Measurements from ENCODE around the gene UNC13A.

Gene UNC13A

GRCh38 chr19:17726964-17727773, 39.0 kb upstream of the UNC13A start:
- DNase-seq (ENCODE audit: low read depth, low spot score), result no peak
- Histone ChIP-seq H3K27me3 (ENCODE audit: insufficient read depth, insufficient read length) (no peaks in the 10 kb centered on the region), H3K9ac (ENCODE audit: insufficient read length, low read depth) (no peak overlapping the region), H3K9me3 (ENCODE audit: insufficient read depth, low read length) (no peaks in the 10 kb centered on the region), H3K4me3 (ENCODE audit: insufficient read length, low read depth) (no peak overlapping the region), H3K36me3 (ENCODE audit: insufficient read depth, insufficient read length, low read length) (peaks cover 89% of the 10 kb centered on the region), H3K4me1 (ENCODE audit: insufficient read depth, insufficient read length) (peaks cover 4% of the 10 kb centered on the region)
- no peak for TF ChIP-seq ZNF274 (IDR thresholded peaks at IDR 0.05; ENCODE audit: low read depth, low read length)
- TF ChIP-seq YY1 (IDR thresholded peaks at IDR 0.05; ENCODE audit: insufficient read depth, insufficient read length), result no peak
- no peak for TF ChIP-seq SUZ12 (IDR thresholded peaks at IDR 0.05; ENCODE audit: extremely low read depth, insufficient read depth, insufficient read length)

GRCh38 chr19:17726136-17726741, 38.1 kb upstream of the UNC13A start:
- TF ChIP-seq ZNF274 (IDR thresholded peaks at IDR 0.05; ENCODE audit: low read depth, low read length) (no peak), YY1 (IDR thresholded peaks at IDR 0.05; ENCODE audit: insufficient read depth, insufficient read length) (no peak), SUZ12 (IDR thresholded peaks at IDR 0.05; ENCODE audit: extremely low read depth, insufficient read depth, insufficient read length) (no peak)
- peaks cover 92% of the 10 kb centered on the region for H3K36me3 ChIP-seq (ENCODE audit: insufficient read depth, insufficient read length, low read length)

GRCh38 chr19:17725422-17726078, 37.4 kb upstream of the UNC13A start:
- peak overlapping the region; percentile 10 for H3K9ac ChIP-seq (ENCODE audit: insufficient read length, low read depth)
- peaks cover 7% of the 10 kb centered on the region for H3K4me1 ChIP-seq (ENCODE audit: insufficient read depth, insufficient read length)
- TF ChIP-seq YY1 (IDR thresholded peaks at IDR 0.05; ENCODE audit: insufficient read depth, insufficient read length) (no peak), SUZ12 (IDR thresholded peaks at IDR 0.05; ENCODE audit: extremely low read depth, insufficient read depth, insufficient read length) (no peak), ZNF274 (IDR thresholded peaks at IDR 0.05; ENCODE audit: low read depth, low read length) (no peak)
- no peaks in the 10 kb centered on the region for H3K9me3 ChIP-seq (ENCODE audit: insufficient read depth, low read length)
- peaks cover 94% of the 10 kb centered on the region for H3K36me3 ChIP-seq (ENCODE audit: insufficient read depth, insufficient read length, low read length)
- DNase-seq (ENCODE audit: low read depth, low spot score), result no peak
- no peak overlapping the region for H3K4me3 ChIP-seq (ENCODE audit: insufficient read length, low read depth)
- H3K27me3 ChIP-seq (ENCODE audit: insufficient read depth, insufficient read length), result no peaks in the 10 kb centered on the region

More at GRCh38 chr19:17726136-17726741, 38.1 kb upstream of the UNC13A start:
- H3K9ac ChIP-seq (ENCODE audit: insufficient read length, low read depth), result peak overlapping the region; percentile 10
- DNase-seq (ENCODE audit: low read depth, low spot score), result no peak
- peaks cover 4% of the 10 kb centered on the region for H3K4me1 ChIP-seq (ENCODE audit: insufficient read depth, insufficient read length)
- H3K9me3 ChIP-seq (ENCODE audit: insufficient read depth, low read length), result no peaks in the 10 kb centered on the region
- H3K4me3 ChIP-seq (ENCODE audit: insufficient read length, low read depth), result no peak overlapping the region
- no peaks in the 10 kb centered on the region for H3K27me3 ChIP-seq (ENCODE audit: insufficient read depth, insufficient read length)

GRCh38 chr19:17724655-17725054, 36.5 kb upstream of the UNC13A start:
- peaks cover 85% of the 10 kb centered on the region for H3K36me3 ChIP-seq (ENCODE audit: insufficient read depth, insufficient read length, low read length)
- TF ChIP-seq ZNF274 (IDR thresholded peaks at IDR 0.05; ENCODE audit: low read depth, low read length), result no peak
- TF ChIP-seq SUZ12 (IDR thresholded peaks at IDR 0.05; ENCODE audit: extremely low read depth, insufficient read depth, insufficient read length), result no peak
- TF ChIP-seq YY1 (IDR thresholded peaks at IDR 0.05; ENCODE audit: insufficient read depth, insufficient read length), result no peak
- H3K4me1 ChIP-seq (ENCODE audit: insufficient read depth, insufficient read length), result peaks cover 12% of the 10 kb centered on the region

GRCh38 chr19:17722655-17723240, 34.6 kb upstream of the UNC13A start:
- H3K27me3 ChIP-seq (ENCODE audit: insufficient read depth, insufficient read length), result no peaks in the 10 kb centered on the region
- DNase-seq (ENCODE audit: low read depth, low spot score), result no peak
- H3K4me1 ChIP-seq (ENCODE audit: insufficient read depth, insufficient read length), result peaks cover 12% of the 10 kb centered on the region
- no peaks in the 10 kb centered on the region for H3K9me3 ChIP-seq (ENCODE audit: insufficient read depth, low read length)
- H3K36me3 ChIP-seq (ENCODE audit: insufficient read depth, insufficient read length, low read length), result peaks cover 67% of the 10 kb centered on the region
- H3K4me3 ChIP-seq (ENCODE audit: insufficient read length, low read depth), result no peak overlapping the region
- H3K9ac ChIP-seq (ENCODE audit: insufficient read length, low read depth), result no peak overlapping the region
- TF ChIP-seq YY1 (IDR thresholded peaks at IDR 0.05; ENCODE audit: insufficient read depth, insufficient read length), result no peak
- TF ChIP-seq ZNF274 (IDR thresholded peaks at IDR 0.05; ENCODE audit: low read depth, low read length), result no peak
- no peak for TF ChIP-seq SUZ12 (IDR thresholded peaks at IDR 0.05; ENCODE audit: extremely low read depth, insufficient read depth, insufficient read length)

More at GRCh38 chr19:17724655-17725054, 36.5 kb upstream of the UNC13A start:
- H3K27me3 ChIP-seq (ENCODE audit: insufficient read depth, insufficient read length), result no peaks in the 10 kb centered on the region
- no peak overlapping the region for H3K9ac ChIP-seq (ENCODE audit: insufficient read length, low read depth)
- no peak overlapping the region for H3K4me3 ChIP-seq (ENCODE audit: insufficient read length, low read depth)
- no peak for DNase-seq (ENCODE audit: low read depth, low spot score)
- H3K9me3 ChIP-seq (ENCODE audit: insufficient read depth, low read length), result no peaks in the 10 kb centered on the region

GRCh38 chr19:17721821-17722220, 33.7 kb upstream of the UNC13A start:
- Histone ChIP-seq H3K4me1 (ENCODE audit: insufficient read depth, insufficient read length) (peaks cover 12% of the 10 kb centered on the region), H3K9me3 (ENCODE audit: insufficient read depth, low read length) (no peaks in the 10 kb centered on the region), H3K4me3 (ENCODE audit: insufficient read length, low read depth) (no peak overlapping the region), H3K9ac (ENCODE audit: insufficient read length, low read depth) (peak overlapping the region; percentile 50), H3K36me3 (ENCODE audit: insufficient read depth, insufficient read length, low read length) (peaks cover 57% of the 10 kb centered on the region), H3K27me3 (ENCODE audit: insufficient read depth, insufficient read length) (no peaks in the 10 kb centered on the region)
- no peak for DNase-seq (ENCODE audit: low read depth, low spot score)
- TF ChIP-seq ZNF274 (IDR thresholded peaks at IDR 0.05; ENCODE audit: low read depth, low read length), result no peak
- no peak for TF ChIP-seq SUZ12 (IDR thresholded peaks at IDR 0.05; ENCODE audit: extremely low read depth, insufficient read depth, insufficient read length)
- TF ChIP-seq YY1 (IDR thresholded peaks at IDR 0.05; ENCODE audit: insufficient read depth, insufficient read length), result no peak
